ENCODE results near the gene SDK2. TPM values are rescaled to one million over a fixed set of nuclear protein-coding genes. Genes with fewer than 3 reads are reported as not detected.

Gene SDK2
- total RNA-seq, 1 donor from 2014 or later, result 0.96 TPM

- no peak for DNase-seq (ENCODE audit: low spot score)
Observed at GRCh38 chr17:73305845-73306836, 338.1 kb downstream of the SDK2 start.

- peak; percentile 74 for DNase-seq (ENCODE audit: low spot score)
Observed at GRCh38 chr17:73304971-73305812, 339.1 kb downstream of the SDK2 start.

GRCh38 chr17:73304438-73304837, 339.8 kb downstream of the SDK2 start:
- DNase-seq (ENCODE audit: low spot score), result peak; percentile 73

- no peak for DNase-seq (ENCODE audit: low spot score)
Observed at GRCh38 chr17:73302189-73302588, 342.1 kb downstream of the SDK2 start.

- DNase-seq (ENCODE audit: low spot score), result no peak
Observed at GRCh38 chr17:73301369-73301768, 342.9 kb downstream of the SDK2 start.

GRCh38 chr17:73300392-73300791, 343.9 kb downstream of the SDK2 start:
- DNase-seq (ENCODE audit: low spot score), result no peak

GRCh38 chr17:73297934-73298861, 346.0 kb downstream of the SDK2 start:
- DNase-seq (ENCODE audit: low spot score), result no peak

- DNase-seq (ENCODE audit: low spot score), result no peak
Observed at GRCh38 chr17:73293480-73293911, 350.7 kb downstream of the SDK2 start.

GRCh38 chr17:73293031-73293430, 351.2 kb downstream of the SDK2 start:
- no peak for DNase-seq (ENCODE audit: low spot score)

GRCh38 chr17:73292031-73292531, 352.2 kb downstream of the SDK2 start:
- DNase-seq (ENCODE audit: low spot score), result no peak

- peak; percentile 72 for DNase-seq (ENCODE audit: low spot score)
Observed at GRCh38 chr17:73291260-73291801, 352.9 kb downstream of the SDK2 start.

- DNase-seq (ENCODE audit: low spot score), result no peak
Observed at GRCh38 chr17:73290399-73291259, 353.6 kb downstream of the SDK2 start.

- no peak for DNase-seq (ENCODE audit: low spot score)
Observed at GRCh38 chr17:73289549-73290254, 354.5 kb downstream of the SDK2 start.

- no peak for DNase-seq (ENCODE audit: low spot score)
Observed at GRCh38 chr17:73288534-73289302, 355.5 kb downstream of the SDK2 start.

GRCh38 chr17:73286863-73287296, 357.4 kb downstream of the SDK2 start:
- no peak for DNase-seq (ENCODE audit: low spot score)

GRCh38 chr17:73285916-73286862, 358.1 kb downstream of the SDK2 start:
- no peak for DNase-seq (ENCODE audit: low spot score)

- DNase-seq (ENCODE audit: low spot score), result no peak
Observed at GRCh38 chr17:73285603-73285908, 358.7 kb downstream of the SDK2 start.

Measured in umbilical cord (tissue), 2 donors.